HEK293 (cell line): ENCODE results near the gene SCRN2.

Source experiments
- CTCF ChIP-seq: fragments of 450-650 bp; formaldehyde crosslinking; IDR thresholded peaks from 2 replicates; pipeline ENCODE4 v1.5.1; 2016; ENCODE audit warnings: missing biosample characterization, missing genetic modification characterization
- ZNF530 ChIP-seq: fragments of 450-650 bp; formaldehyde crosslinking; IDR thresholded peaks from 2 replicates; pipeline ENCODE4 v1.5.1; 2016; ENCODE audit warnings: low read depth, missing biosample characterization, missing genetic modification characterization

GRCh38 chr17:47862621-47863440 lies 21.8 kb upstream of the SCRN2 start:
- no peak for TF ChIP-seq ZNF530 (tag by site-specific recombination)
- TF ChIP-seq CTCF (tag by site-specific recombination): no peak
